ENCODE results near the gene LRP8. TPM values are rescaled to one million over a fixed set of nuclear protein-coding genes. Genes with fewer than 3 reads are reported as not detected.

The LRP8 gene
- total RNA-seq, 1 experiment from 2014 or later = 56.3 TPM

DNA sequence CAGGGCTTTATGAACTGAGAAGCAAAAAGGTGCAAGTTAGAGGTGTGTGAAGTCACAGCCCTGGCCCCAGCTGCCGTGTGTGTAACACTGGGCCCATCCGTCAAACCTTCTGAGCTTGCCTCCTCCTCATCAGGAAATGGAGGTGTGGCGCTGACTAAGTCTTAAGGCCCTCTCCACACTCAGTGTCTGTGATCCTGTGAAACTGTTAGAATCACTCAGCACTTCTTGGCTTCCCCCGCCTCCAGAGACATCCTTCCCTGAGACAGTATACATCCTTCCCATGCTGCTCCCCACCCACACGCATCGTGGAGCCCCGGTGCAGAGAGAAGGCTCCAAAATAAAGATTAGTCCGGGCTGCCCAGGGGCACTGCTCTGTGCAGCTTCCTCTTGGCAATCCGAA is 33.3 kb downstream of the LRP8 start:
- H3K9me3 ChIP-seq (ENCODE audit: control insufficient read depth in 1 of 2, insufficient read depth in 1 of 2, low read depth in 1 of 2, low read length in 2 of 2) = no peaks in the 10 kb centered on the region
- ChIA-PET RAD21 (ENCODE audit: low non-redundant PET in 1 of 2, low total read pairs in 2 of 2, uncharacterized antibody in 2 of 2, unreplicated experiment in 2 of 2) (no interaction called here), CTCF (no interaction called here), POLR2A (no interaction called here)
- no peaks in the 10 kb centered on the region for H3K27me3 ChIP-seq (ENCODE audit: insufficient read depth, low read length)
- TF ChIP-seq ZNF274 (IDR thresholded peaks at IDR 0.05; ENCODE audit: low read depth, low read length) = no peak
- TF ChIP-seq ZBTB33 (IDR thresholded peaks at IDR 0.05; ENCODE audit: extremely low read depth, insufficient replicate concordance, low read length) = no peak
- no peak for TF ChIP-seq REST (IDR thresholded peaks at IDR 0.05; ENCODE audit: low read depth)
- no peak for TF ChIP-seq MAX (IDR thresholded peaks at IDR 0.05)
- TF ChIP-seq TCF7L2 (IDR thresholded peaks at IDR 0.05; ENCODE audit: borderline replicate concordance, extremely low read depth, insufficient read depth, insufficient read length) = no peak
- TF ChIP-seq FOSL1 (IDR thresholded peaks at IDR 0.05; ENCODE audit: low read depth) = no peak
- no peak for TF ChIP-seq YY1 (IDR thresholded peaks at IDR 0.05; ENCODE audit: extremely low read depth, insufficient replicate concordance, low read depth, low read length)
- no peak for TF ChIP-seq SIN3A (IDR thresholded peaks at IDR 0.05; ENCODE audit: low read depth)
- no peak overlapping the region for H3K4me3 ChIP-seq (replicated peaks in 1 of 2; ENCODE audit: low read depth in 1 of 2, low read length in 2 of 2)
- no peak overlapping the region for H3K27ac ChIP-seq (ENCODE audit: low read depth, low read length)
- no TSS peak for BruUV-seq (replicated peaks)
- intact Hi-C loops (cut with micrococcal nuclease) = no loop called here
- no peak overlapping the region for H2AFZ ChIP-seq (ENCODE audit: low read depth, low read length, poor library complexity, severe bottlenecking)
- peaks cover 77% of the 10 kb centered on the region for H3K79me2 ChIP-seq (ENCODE audit: insufficient read depth, low read length)
- no peak for ATAC-seq
- no peaks in the 10 kb centered on the region; a peak in 1 of 4 replicates for H3K36me3 ChIP-seq (ENCODE audit: control insufficient read depth in 1 of 2, insufficient read depth in 2 of 2, low read length in 2 of 2)
- H4K20me1 ChIP-seq (ENCODE audit: insufficient read depth) = no peaks in the 10 kb centered on the region
- no peak overlapping the region for H3K4me2 ChIP-seq (ENCODE audit: low read length)
- DNase-seq (ENCODE audit: low read depth, low spot score) = no peak
- H3K4me1 ChIP-seq (ENCODE audit: control insufficient read depth in 1 of 2, insufficient read depth in 2 of 2, low read length in 2 of 2) = peaks cover 14 to 32% of the 10 kb centered on the region in 2 experiments
- no peak overlapping the region for H3K9ac ChIP-seq (ENCODE audit: low read length)
- no peaks in the 10 kb centered on the region for H3K9me2 ChIP-seq (ENCODE audit: insufficient read depth)
